NT2/D1 (cell line): Measurements from ENCODE around the gene BLCAP.

Experiments
- SUZ12 ChIP-seq: IDR thresholded peaks from 2 replicates; pipeline ENCODE4 v1.6.1; 2011; ENCODE audit not compliant: insufficient read length, insufficient read depth; ENCODE audit errors: extremely low read depth
- YY1 ChIP-seq: IDR thresholded peaks from 2 replicates; pipeline ENCODE4 v1.6.1; 2011; ENCODE audit not compliant: insufficient read length, insufficient read depth
- ZNF274 ChIP-seq: IDR thresholded peaks from 2 replicates; pipeline ENCODE4 v1.6.1; 2011; ENCODE audit warnings: mild to moderate bottlenecking, low read depth, low read length

- TF ChIP-seq YY1, result no peak
- no peak for TF ChIP-seq ZNF274
- no peak for TF ChIP-seq SUZ12
Observed at GRCh38 chr20:37575884-37576283, 48.2 kb upstream of the BLCAP start.
